CD4-positive, alpha-beta T cell treated with Interleukin-4 for 1 hour (primary cell): Measurements from ENCODE around the gene UBE2E2.
"Not testable (repeated sequence)": the region's sequence is repeated elsewhere in the genome, so short reads cannot be mapped to it uniquely, and the experiment has no call there.

Experiments used
- DNase-seq, 2 donors: peaks; one replicate each; pipeline ENCODE4 v3.0.0-alpha.2; 2020 to 2022

UBE2E2 gene

GRCh38 chr3:23333633-23334032 lies 130.5 kb downstream of the UBE2E2 start:
- no peak for DNase-seq

GRCh38 chr3:23336853-23337252 lies 133.7 kb downstream of the UBE2E2 start:
- not testable (repeated sequence) for DNase-seq

DNA sequence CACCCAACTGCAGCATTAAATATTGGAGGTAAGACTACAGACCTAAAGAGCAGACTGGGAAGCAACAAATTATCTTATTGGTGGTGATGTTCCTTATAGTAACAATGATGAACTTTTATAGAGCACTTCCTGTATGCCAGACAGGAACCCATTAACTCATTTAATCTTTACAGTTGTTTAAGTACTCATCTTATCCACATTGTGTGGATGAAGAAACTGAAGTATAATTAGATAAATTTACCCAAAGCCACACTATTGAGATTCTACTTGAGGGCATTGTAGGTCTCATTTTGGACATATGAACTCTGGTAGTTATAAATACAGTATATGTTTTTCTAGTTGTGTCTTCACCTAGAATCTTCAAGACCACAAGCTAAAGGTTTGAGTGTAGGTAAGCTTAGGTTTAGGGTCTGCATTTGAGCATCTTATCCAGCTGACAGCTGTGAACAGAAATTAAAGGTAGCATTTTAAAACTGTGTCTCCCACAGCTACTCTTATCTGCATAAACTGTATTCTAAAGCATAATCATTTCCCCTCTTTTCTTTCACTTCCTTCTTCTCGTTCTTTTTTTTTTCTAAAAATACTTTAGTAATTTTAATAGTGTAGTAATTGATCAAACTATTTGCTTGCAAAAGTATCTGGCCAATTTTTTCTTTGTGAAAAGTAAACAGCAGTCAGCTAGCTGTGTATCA lies 138.2 kb downstream of the UBE2E2 start:
- DNase-seq, result no peak

DNA sequence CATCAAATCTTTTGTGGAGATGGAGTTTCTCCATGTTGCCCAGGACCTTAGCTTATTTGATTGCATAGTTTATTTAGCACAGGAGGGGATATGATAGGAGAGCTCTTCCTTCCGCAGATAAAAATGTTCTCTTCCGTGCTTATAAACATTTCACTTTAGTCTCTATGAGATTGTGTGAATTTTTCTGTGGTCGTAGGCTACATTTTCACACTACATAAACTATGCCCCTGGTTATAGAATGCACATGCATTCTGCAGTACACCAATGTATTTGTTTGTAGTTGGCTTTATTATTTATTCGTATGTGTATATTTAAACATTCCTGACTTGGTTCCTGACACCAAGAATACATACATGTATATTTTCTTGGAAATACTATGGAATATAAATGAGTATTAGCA lies 139.2 kb downstream of the UBE2E2 start:
- no peak for DNase-seq

- no peak for DNase-seq
These were observed 140.4 kb downstream of the UBE2E2 start for GRCh38 chr3:23343509-23343908.

DNA sequence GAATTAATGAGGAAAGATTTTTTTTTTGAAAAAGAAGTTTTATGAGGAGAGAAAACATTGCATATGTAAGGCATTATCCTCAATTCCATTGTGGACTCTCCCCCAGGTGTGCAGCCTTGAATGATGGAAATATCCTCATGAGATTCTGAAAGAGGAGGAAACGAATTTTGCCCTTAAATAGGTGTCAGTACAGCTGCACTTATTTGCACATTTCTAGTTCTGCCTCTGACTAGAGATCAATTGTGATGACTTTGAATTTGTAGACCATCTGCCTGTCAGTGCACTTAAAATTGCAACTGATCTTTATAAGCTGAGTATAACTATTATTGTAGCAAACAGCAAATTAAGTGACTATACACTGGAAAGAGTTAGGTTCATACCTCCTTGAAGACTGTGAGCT lies 141.8 kb downstream of the UBE2E2 start:
- DNase-seq, result no peak

DNA sequence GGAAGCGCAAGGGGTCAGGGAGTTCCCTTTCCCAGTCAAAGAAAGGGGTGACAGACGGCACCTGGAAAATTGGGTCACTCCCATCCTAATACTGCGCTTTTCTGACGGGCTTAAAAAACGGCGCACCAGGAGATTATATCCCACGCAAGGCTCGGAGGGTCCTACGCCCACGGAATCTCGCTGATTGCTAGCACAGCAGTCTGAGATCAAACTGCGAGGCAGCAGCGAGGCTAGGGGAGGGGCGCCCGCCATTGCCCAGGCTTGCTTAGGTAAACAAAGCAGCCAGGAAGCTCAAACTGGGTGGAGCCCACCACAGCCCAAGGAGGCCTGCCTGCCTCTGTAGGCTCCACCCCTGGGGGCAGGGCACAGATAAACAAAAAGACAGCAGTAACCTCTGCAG lies 146.3 kb downstream of the UBE2E2 start:
- not testable (repeated sequence) for DNase-seq

- no peak for DNase-seq
These were observed 153.0 kb downstream of the UBE2E2 start for GRCh38 chr3:23356169-23356568.

GRCh38 chr3:23356923-23357322 lies 153.8 kb downstream of the UBE2E2 start:
- DNase-seq, result no peak

DNA sequence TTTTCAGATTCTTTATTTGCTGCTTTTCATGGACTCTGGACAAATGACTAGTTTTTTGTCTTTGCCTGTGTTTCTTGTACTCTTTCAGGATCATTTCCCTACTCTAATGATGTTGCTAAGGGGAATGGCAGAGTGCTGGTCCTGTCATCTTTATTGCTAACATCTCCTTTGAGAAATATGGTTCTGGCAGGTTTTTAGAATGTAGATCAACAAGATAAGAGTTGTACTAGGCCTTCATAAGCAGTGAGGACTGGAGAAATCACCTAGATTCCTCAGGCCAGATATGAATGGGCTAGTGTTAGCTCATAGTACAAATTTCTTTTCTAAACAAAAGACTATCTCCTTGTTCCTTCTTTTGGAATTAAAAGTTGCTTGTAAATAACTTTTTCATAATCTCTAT lies 156.0 kb downstream of the UBE2E2 start:
- no peak for DNase-seq

GRCh38 chr3:23365066-23365465 lies 161.9 kb downstream of the UBE2E2 start:
- DNase-seq, result no peak

DNA sequence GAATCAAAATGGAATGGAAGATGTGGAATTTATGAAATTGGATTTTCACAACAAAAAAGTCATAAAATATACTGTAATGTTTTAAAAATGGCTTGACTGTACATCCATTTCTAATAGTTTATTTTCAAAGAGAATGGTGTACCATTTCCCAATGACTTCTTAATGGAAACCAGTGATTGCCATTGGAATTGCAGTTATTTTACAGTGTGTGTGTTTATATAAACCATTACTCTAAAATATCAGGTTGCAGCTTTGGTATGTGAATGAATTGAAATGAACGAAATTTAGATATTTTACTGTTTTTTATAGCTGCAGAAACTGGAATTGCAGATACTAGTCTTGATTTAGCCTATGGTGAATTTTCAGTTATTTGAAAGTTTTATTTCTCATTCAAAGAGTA lies 165.6 kb downstream of the UBE2E2 start:
- no peak for DNase-seq

- no peak for DNase-seq
These were observed 169.2 kb downstream of the UBE2E2 start for GRCh38 chr3:23372285-23372684.

DNA sequence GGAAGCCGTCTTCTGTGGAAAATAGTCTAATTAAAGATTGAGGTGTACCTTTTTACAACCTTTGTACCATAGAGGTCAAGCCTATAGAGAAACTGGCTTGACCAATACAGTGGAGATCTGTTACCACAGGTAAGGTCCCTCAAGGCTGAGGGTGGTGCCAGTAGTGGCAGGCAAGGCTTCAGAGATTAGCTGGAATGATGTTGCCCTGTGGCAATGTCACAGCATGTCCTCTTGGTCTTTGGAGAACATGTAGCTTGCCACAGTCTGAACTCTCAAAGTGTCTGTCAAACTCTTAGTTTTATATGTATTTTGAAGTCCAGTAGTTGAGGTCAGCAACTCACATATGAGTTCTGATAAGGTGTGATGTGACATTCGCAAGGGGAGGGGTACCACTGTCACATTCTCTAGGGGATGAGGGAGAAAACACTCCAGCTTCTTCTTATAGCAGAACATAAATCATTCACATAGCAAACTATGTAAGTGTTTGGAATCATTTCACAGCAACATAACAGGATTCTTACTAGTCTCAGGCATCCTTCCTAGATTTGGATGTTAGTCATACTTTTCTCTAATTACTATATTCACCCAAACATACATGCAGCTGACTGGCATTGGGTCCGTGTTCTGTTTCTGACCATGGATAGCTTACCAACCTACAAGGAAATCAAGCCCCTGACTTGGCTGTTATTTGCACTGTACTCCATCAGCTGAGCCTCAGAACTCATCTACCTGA lies 173.6 kb downstream of the UBE2E2 start:
- DNase-seq, result no peak

DNA sequence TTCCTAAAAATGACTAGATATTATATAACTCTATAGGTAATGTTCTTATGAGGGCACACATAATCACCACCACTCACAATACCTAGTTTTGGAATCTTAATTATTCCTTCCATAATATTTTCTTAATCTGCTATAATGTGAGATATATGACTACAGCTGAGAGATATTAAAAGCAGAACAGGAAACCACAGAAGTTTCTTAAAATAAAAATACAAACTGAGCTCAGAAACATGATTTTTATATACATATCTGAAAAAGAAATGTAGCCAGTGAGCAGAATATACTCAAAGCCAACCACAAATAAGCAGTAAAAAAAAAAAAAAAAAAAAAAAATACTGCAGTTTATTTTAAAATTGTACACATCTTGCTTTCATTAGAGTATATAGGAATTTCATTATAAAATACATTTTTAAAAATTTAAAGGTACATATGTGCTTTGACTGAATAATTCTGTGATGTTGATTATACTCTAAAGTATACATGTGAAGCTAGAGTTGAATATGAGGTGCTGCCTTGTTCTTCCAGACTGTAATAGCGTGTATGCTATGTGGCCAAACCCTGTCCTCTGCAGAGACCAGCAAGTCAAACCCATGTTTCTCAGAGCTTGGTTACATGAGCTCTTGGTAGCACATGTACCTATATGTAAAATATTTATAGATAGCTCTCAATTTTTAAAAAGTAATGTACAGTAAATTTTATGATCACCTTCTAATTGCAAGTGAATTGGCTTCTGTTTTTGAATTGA lies 175.0 kb downstream of the UBE2E2 start:
- DNase-seq, result no peak

DNA sequence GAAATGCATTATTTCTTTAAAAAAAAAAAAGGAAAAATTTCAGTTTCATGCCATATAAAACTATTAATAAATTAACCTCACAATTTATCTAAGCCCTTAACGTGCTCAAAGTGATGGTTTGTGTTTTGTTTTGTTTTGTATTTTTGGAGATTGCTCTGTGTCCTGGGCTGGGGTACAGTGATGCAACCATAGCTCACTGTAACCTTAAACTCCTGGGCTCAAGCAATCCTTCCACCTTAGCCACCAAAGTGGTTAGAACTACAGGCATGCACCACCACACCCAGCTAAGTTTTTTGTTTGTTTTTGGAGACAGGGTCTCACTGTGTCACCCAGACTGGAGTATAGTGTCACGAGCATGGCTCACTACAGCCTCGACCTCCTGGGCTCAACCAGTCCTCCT lies 180.7 kb downstream of the UBE2E2 start:
- DNase-seq, result no peak

DNA sequence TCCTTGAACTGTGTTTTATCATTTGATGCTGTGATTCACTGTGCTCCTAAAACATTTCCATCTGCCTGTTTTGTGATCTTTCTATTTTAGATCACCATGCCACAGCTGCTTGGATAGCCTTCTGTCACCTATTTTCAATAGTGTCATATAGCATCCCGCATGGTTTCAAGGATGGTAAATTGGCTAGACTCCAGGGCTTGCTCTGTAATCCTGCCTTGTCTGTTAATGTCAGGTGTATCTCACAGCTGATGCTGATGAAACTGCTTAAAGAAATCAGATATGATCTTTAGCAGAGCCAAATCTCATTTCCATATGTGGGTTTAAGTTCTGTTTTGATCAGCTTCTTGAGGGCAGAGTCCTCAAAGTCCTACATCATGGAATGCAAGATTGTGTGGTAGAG lies 182.2 kb downstream of the UBE2E2 start:
- no peak for DNase-seq

DNA sequence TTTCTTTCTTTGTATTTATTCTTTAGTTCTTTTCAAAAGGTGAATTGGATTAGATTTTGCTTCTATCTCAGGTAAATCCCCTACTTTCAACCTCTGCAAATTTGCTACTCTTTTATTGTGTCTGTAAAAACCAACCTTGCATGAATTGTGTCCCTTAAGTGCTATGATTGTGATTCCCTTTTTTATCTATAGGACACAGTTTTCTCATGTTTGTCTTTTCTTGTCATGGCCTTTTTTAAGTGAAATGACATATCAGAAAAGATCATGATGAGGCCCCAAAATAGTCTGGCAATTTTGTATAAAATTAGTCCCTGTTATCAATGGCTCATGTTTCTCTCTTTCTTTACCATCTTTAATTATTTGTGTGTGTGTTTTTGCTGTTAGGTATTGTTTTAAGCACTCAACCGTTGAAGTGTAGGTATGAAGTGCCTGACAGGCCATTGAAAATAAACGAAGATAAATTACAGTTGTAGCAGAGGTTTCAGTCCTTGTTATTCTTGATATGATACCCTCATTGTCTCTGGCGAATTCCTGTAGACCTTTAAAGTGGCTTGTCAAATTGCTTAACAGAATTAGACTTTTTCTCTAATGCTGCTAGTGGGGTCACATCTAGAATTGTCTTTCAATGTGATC lies 184.3 kb downstream of the UBE2E2 start:
- DNase-seq, result no peak

DNA sequence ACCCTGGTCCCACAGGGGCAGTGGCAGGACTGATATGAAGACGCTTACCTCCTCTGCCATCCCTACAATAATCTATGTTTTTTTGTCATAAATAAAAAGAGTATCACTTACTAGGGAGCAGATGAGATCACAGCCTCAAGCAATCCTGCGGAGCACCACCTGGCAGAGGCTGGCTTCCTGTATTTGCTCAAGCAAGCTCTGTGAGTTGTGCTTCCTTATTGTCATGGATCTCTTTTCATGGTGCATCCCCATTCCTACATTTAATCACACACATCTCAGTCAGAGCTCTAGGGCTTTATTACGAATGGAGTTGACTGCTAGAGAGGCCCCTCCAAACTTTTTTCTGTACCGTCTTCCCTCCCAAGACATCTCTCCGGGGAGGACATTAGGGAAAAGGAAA lies 186.0 kb downstream of the UBE2E2 start:
- DNase-seq, result no peak

GRCh38 chr3:23389686-23390085 lies 186.6 kb downstream of the UBE2E2 start:
- DNase-seq, result no peak

DNA sequence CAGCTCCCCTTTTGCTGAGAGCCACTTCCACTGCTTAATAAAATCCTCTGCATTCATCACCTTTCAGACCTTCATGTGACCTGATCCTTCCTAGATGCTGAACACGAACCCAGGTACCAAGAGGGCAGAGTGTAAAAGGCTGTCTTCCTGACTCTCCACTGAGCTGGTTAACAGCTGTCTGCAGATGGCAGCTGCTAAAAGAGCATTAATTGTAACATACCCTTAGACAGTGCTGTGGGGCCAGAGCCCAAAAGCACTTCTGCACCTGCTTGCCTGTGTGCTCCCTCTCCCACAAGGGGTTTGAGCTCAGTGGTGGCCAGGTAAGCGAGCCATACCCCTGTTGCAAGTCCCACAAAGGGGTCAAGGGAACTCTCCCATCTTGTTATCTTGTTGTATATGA lies 187.3 kb downstream of the UBE2E2 start:
- no peak for DNase-seq

GRCh38 chr3:23390989-23391553 lies 187.9 kb downstream of the UBE2E2 start:
- no peak for DNase-seq

- DNase-seq, result no peak
These were observed 192.0 kb downstream of the UBE2E2 start for GRCh38 chr3:23395115-23395514.
